GM19239 (cell line): ENCODE measurements around the gene ITK.
"Not testable (repeated sequence)": the region's sequence is repeated elsewhere in the genome, so short reads cannot be mapped to it uniquely, and the experiment has no call there.

Experiments
- DNase-seq: peaks from one replicate; pipeline ENCODE4 v3.0.0; 2011; ENCODE audit warnings: low spot score; ENCODE audit not compliant: insufficient read length
- FAIRE-seq: peaks from 2 replicates; lab custom pipeline; 2011; peaks lifted over from hg19 to GRCh38; lab: Jason Lieb, UNC

The ITK gene

GRCh38 chr5:157201857-157202256 is 21.2 kb downstream of the ITK start:
- FAIRE-seq (no peak), DNase-seq (no peak)

GRCh38 chr5:157203417-157203816 is 22.8 kb downstream of the ITK start:
- DNase-seq = no peak
- no peak for FAIRE-seq

DNA sequence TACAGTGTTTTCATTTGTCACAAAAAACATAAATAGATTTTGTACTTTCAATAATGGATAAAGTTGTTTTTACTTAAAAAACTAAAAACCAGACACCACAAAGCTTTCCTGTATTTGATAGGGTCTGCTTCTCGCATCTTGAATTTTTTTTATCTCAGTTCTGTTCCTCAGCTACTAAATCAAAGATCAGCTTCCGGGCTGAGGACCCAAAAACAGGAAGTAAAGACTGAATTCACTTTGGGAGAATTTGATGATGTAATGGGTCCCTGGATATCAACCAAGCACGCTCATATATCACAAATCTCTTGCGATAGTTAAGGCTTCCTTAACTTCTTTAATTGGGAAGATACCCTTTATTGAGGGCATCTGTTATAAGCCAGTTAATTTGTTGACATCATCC is 24.1 kb downstream of the ITK start:
- FAIRE-seq (no peak), DNase-seq (no peak)

DNA sequence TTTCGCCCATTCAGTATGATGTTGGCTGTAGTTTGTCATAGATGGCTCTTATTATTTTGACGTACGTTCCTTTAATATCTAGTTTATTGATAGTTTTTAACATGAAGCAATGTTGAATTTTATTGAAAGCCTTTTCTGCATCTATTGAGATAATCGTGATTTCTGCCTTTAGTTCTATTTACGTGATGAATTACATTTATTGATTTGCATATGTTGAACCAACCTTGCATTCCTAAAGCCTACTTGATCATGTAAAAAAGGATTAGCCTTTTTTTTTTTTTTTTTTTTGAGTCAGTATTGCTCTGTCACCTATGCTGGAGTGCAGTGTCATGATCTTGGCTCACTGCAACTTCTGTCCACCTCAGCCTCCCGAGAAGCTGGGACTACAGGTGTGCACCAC is 25.1 kb downstream of the ITK start:
- no peak for DNase-seq
- FAIRE-seq = no peak

DNA sequence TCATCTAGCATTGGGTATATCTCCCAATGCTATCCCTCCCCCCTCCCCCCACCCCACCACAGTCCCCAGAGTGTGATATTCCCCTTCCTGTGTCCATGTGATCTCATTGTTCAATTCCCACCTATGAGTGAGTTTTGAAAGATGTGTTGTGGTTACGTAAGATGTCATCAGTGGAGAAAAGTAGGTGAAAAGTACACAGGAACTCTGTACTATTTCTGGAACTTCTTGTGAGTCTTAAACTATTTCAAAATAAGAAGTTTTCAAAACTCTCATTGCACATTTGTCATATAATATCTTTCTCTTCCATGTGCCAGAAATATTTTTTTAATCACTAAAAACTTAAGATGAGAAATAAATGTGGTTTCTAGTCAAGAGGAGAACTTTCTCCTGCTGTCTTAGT is 30.0 kb downstream of the ITK start:
- DNase-seq, FAIRE-seq: not testable (repeated sequence)

DNA sequence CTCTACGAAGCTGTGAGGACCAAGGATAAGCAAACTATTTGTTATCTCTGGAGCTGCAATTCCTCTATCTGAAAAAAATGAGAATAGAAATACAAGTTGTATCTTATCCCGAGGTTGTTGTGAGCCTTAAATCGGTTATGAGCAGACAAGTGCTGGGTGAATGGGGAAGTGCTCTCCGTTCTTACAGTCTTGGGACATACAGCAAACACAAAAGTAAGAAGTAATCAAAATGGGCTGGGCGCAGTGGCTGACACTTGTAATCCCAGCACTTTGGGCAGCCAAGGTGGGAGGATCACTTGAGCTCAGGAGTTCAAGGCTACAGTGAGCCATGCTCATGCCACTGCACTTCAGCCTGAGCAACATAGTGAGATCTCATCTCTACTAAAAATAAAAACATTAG is 31.7 kb downstream of the ITK start:
- FAIRE-seq (no peak), DNase-seq (no peak)

- no peak for FAIRE-seq
- DNase-seq = no peak
Measured at GRCh38 chr5:157213527-157214243, 33.0 kb downstream of the ITK start.

DNA sequence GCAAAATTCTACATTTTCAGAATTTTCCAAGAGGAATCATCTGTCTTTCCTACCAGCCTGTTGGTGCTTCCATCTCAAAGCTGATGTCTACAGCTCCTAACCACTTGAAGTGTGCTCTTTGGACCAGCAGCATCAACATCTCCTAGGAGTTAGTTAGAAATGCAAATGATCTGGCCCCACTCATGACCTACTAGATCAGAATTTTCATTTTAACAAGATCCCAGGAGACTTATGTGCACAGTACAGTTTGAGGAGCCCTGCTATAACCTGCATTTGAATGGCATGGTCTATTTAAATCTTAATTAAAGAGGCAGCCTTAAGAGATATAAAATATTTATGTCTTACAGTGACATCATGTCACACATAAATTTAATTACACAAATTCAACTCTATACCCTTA is 33.8 kb downstream of the ITK start:
- FAIRE-seq (peak; percentile 35), DNase-seq (no peak)

DNA sequence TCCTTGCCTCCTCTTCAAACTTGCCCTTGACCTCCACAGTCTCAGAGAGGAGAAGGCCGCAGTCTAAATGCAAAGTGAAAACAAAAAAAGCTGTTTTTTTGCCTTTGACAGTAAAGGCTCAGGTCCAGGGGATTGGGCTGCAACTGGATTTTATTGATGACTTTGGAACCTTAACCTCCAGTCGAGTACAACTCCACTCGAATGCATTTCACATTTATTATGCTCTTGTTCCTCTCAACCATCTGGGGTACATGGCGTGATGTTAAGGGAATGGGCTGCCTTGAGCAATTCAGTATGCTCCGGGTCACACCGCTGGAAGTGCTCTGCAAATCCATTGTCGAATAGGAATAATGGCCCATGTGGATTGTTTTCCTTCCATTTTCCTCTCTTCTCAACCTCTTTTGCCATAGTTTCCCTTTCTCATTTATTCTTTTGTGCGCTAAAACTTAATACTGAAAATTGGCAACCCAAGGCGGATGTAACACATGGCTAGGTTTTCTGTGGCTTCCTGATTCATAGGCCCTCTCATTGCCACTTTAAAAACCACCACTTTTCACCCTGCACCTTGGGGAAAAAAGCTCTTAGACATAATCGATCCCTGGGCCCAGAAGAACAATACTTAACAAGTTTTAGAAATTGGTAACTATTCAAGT is 34.3 kb downstream of the ITK start:
- DNase-seq (no peak), FAIRE-seq (peak; percentile 72)

DNA sequence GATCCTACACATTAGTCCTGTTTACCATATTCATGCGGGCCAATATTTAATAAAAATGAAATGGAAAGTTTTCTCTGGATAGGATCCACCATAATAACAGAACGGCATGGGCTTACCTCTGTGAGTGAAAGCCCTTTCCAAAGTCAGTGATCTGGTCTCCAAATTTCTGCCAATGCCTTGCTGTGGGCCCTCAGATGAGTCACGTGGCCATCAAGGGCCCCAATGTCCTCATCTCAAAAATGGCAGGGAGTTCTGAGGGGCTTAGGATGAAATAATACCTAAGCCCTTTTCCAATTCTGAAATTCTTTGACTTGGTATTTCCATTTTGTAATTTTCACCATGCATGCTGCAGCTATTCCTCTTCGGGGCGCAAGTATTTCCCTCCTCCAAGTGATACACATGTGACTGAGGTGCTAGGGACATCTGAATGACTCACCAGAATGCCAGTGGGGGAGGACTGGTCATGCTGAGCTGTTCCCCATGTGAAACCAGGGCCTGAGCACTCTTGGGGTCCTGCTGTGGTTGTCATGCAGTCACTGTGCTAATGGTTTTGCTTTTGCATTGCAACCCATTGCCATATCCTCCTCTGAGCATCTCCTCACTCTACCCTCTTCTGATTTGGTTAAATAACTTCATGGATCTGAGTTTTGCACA is 35.0 kb downstream of the ITK start:
- FAIRE-seq = peak; percentile 60
- no peak for DNase-seq

GRCh38 chr5:157216391-157217142 is 35.9 kb downstream of the ITK start:
- DNase-seq (no peak), FAIRE-seq (peak; percentile 71)

- DNase-seq (no peak), FAIRE-seq (no peak)
Measured at GRCh38 chr5:157217289-157218024, 36.8 kb downstream of the ITK start.

- DNase-seq = no peak
- FAIRE-seq = peak; percentile 82
Measured at GRCh38 chr5:157219491-157220271, 39.0 kb downstream of the ITK start.

GRCh38 chr5:157221959-157222358 is 41.3 kb downstream of the ITK start:
- FAIRE-seq = peak; percentile 58
- DNase-seq = no peak

DNA sequence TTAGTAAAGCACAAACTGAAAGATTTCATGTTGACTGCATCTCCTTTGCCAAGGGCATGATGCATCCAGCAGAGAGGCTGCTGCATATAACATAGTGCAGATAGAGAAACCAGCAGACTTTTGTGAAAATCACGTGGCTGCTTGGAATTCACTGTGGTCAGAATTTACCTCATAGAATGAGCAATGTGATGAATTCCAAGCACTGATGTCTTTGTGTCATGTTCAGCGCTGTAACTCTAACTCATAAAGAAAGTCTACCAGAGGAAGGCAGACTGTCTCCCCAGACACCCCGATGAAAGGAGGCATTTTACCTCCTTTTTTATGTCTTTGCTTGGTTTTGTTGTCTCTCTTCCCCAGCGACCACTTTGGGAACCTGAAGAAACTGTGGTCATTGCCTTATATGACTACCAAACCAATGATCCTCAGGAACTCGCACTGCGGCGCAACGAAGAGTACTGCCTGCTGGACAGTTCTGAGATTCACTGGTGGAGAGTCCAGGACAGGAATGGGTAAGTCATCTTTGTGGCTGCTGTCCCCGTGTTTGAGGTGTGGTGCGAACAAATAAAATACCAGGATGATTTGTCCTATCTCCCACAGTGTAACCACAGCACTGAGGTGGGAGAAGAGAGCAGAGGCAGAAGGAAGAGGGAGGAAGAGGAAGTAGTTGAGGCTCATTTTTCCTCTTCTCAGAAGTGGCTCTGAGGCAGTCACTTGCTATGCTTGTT is 42.0 kb downstream of the ITK start:
- DNase-seq = no peak
- peak; percentile 54 for FAIRE-seq

GRCh38 chr5:157225469-157226422 is 45.1 kb downstream of the ITK start:
- FAIRE-seq = no peak
- DNase-seq = no peak

- DNase-seq (no peak), FAIRE-seq (no peak)
Measured at GRCh38 chr5:157230610-157231009, 50.0 kb downstream of the ITK start.

DNA sequence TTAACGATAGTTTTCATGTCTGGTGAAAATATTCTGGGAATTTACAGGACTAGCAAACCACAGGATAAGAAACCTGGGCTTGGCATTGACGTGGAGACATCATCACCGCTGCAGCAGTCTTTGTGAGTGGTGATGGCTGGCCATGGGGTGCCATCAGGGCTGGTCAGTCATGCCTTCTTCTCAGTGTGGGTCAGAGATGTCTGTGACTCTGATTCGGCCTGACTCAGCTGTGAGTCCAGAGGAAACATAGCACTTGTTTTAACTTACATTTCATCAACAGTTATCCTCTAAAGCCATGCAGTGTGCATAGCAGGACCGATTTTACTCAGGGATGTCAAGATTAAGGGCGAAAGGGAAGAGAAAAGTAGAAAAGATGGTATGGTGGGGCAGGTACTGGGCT is 52.1 kb downstream of the ITK start:
- FAIRE-seq = no peak
- DNase-seq = no peak
